Tibial nerve (tissue), 4 donors: Measurements from ENCODE around the gene PPHLN1.

Source experiments
- EP300 ChIP-seq, 2 donors: sonication (generic); formaldehyde crosslinking; IDR thresholded peaks; one replicate each; pipeline ENCODE4 v1.6.1; 2017; ENCODE audit warnings: antibody characterized with exemption in 2 of 2, mild to moderate bottlenecking in 1 of 2
- POLR2A ChIP-seq, 2 donors: fragments of 450-650 bp; IDR thresholded peaks; one replicate each; pipeline ENCODE4 v1.6.1; 2017; ENCODE audit warnings: antibody characterized with exemption in 2 of 2, mild to moderate bottlenecking in 2 of 2, moderate library complexity in 2 of 2
- TF ChIP-seq, protein P1 (sequence below), 5 experiments: fragments of 200-600 bp in 3 of 5; fragments of 450-650 bp in 2 of 5; sonication (generic) in 3 of 5; IDR thresholded peaks; one replicate each; pipeline ENCODE4 v1.5.1; 2016 to 2019; ENCODE audit warnings: antibody characterized with exemption in 5 of 5, mild to moderate bottlenecking in 3 of 5, moderate library complexity in 2 of 5

DNA sequence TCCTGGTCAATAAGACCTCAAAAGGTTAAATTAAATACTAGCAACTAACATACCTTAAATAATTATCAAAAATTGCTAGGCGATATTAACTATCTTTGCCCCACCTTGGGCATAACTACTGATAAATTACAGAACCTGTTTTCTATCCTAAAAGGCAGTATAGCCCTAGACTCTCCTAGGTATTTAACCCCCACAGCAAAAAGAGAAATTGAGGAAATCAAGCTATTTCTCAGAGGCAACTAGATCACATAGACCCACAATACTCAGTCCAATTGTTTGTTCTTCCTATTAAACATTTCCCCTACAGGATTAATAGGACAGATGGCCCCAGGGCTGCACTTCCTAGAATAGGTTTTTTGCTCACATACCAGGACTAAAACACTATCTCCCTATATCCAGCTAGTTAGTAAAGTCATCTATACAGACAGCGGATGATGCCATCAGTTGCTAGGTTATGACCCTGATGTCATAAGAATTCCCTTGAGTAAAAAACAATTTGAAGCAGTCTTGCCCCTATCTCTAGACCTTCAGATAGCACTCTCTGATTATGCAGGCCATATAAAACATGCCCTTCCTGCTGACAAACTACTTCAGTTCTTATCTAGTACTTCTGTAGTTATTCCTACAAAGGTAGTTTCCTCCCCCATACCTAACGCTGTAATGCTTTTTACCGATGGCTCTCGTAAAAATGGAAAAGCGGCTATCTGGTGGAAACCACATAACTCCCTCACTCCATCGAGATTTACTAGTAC, 118.4 kb downstream of the PPHLN1 start:
- TF ChIP-seq, protein P1, sequence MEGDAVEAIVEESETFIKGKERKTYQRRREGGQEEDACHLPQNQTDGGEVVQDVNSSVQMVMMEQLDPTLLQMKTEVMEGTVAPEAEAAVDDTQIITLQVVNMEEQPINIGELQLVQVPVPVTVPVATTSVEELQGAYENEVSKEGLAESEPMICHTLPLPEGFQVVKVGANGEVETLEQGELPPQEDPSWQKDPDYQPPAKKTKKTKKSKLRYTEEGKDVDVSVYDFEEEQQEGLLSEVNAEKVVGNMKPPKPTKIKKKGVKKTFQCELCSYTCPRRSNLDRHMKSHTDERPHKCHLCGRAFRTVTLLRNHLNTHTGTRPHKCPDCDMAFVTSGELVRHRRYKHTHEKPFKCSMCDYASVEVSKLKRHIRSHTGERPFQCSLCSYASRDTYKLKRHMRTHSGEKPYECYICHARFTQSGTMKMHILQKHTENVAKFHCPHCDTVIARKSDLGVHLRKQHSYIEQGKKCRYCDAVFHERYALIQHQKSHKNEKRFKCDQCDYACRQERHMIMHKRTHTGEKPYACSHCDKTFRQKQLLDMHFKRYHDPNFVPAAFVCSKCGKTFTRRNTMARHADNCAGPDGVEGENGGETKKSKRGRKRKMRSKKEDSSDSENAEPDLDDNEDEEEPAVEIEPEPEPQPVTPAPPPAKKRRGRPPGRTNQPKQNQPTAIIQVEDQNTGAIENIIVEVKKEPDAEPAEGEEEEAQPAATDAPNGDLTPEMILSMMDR (IDR thresholded peaks at IDR 0.05) = no peak
- TF ChIP-seq POLR2A (IDR thresholded peaks at IDR 0.05) (no peak), EP300 (IDR thresholded peaks at IDR 0.05) (no peak)
